ENCODE measurements around the gene DNM1L.

DNA sequence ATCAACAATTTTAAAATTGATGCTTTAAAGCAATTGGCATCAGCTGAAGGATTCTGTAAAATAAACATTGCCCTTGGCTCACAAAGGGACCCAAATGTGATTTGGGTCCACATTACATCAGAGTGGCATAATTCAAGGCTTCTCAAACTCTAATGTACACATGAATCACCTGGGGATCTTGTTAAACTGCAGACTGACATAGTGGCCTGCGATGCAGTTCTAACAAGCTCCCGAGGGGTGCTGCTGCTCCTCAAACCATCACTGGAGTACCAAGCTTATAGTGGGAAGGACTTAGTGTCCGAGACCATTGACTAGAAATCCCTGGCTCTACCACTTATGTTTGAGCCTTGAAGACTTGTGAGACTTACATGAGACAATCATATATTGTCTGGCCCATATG lies 31.8 kb upstream of the DNM1L start:
- TF ChIP-seq, protein P1, sequence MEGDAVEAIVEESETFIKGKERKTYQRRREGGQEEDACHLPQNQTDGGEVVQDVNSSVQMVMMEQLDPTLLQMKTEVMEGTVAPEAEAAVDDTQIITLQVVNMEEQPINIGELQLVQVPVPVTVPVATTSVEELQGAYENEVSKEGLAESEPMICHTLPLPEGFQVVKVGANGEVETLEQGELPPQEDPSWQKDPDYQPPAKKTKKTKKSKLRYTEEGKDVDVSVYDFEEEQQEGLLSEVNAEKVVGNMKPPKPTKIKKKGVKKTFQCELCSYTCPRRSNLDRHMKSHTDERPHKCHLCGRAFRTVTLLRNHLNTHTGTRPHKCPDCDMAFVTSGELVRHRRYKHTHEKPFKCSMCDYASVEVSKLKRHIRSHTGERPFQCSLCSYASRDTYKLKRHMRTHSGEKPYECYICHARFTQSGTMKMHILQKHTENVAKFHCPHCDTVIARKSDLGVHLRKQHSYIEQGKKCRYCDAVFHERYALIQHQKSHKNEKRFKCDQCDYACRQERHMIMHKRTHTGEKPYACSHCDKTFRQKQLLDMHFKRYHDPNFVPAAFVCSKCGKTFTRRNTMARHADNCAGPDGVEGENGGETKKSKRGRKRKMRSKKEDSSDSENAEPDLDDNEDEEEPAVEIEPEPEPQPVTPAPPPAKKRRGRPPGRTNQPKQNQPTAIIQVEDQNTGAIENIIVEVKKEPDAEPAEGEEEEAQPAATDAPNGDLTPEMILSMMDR (IDR thresholded peaks at IDR 0.05): no peak
- TF ChIP-seq POLR2AphosphoS5 (IDR thresholded peaks at IDR 0.05): no peak
- no peak for TF ChIP-seq POLR2A (IDR thresholded peaks at IDR 0.05)
